Activated CD8-positive, alpha-beta memory T cell treated with anti-CD3 and anti-CD28 coated beads, Interleukin-2, amount 50 U/mL, for 24 hours (primary cell): ENCODE measurements around the gene CDX1.

Source experiments
- DNase-seq: peaks from one replicate; pipeline ENCODE4 v3.0.0-alpha.2; 2020; ENCODE audit errors: extremely low read depth

CDX1 gene

GRCh38 chr5:150183436-150183835, 16.9 kb downstream of the CDX1 start:
- DNase-seq: no peak

GRCh38 chr5:150184006-150184405, 17.4 kb downstream of the CDX1 start:
- no peak for DNase-seq

- DNase-seq: no peak
Observed at GRCh38 chr5:150184990-150185912, 18.7 kb downstream of the CDX1 start.

- DNase-seq: no peak
Observed at GRCh38 chr5:150186137-150186536, 19.6 kb downstream of the CDX1 start.

GRCh38 chr5:150186897-150187296, 20.3 kb downstream of the CDX1 start:
- DNase-seq: no peak

- no peak for DNase-seq
Observed at GRCh38 chr5:150188146-150188842, 21.7 kb downstream of the CDX1 start.

GRCh38 chr5:150189326-150189725, 22.7 kb downstream of the CDX1 start:
- no peak for DNase-seq

GRCh38 chr5:150189728-150190502, 23.3 kb downstream of the CDX1 start, which contains the start of gene SLC6A7:
Gene SLC6A7, plus strand, starts transcription at chr5:150190062. Its CDS starts 266 bp downstream, at chr5:150190328.
- no peak for DNase-seq

- no peak for DNase-seq
Observed at GRCh38 chr5:150190503-150190979, 24.0 kb downstream of the CDX1 start.

GRCh38 chr5:150190987-150191386, 24.4 kb downstream of the CDX1 start:
- DNase-seq: no peak

GRCh38 chr5:150192462-150192861, 25.9 kb downstream of the CDX1 start:
- DNase-seq: no peak

GRCh38 chr5:150195736-150196485, 29.3 kb downstream of the CDX1 start:
- DNase-seq: no peak

- DNase-seq: no peak
Observed at GRCh38 chr5:150196514-150196913, 29.9 kb downstream of the CDX1 start.

- DNase-seq: no peak
Observed at GRCh38 chr5:150196986-150197385, 30.4 kb downstream of the CDX1 start.

- no peak for DNase-seq
Observed at GRCh38 chr5:150197476-150197875, 30.9 kb downstream of the CDX1 start.

- DNase-seq: no peak
Observed at GRCh38 chr5:150202501-150202900, 35.9 kb downstream of the CDX1 start.

- DNase-seq: no peak
Observed at GRCh38 chr5:150203832-150204589, 37.4 kb downstream of the CDX1 start.

- no peak for DNase-seq
Observed at GRCh38 chr5:150204590-150204960, 38.0 kb downstream of the CDX1 start.

- DNase-seq: no peak
Observed at GRCh38 chr5:150206098-150206778, 39.7 kb downstream of the CDX1 start.

- no peak for DNase-seq
Observed at GRCh38 chr5:150206779-150207115, 40.2 kb downstream of the CDX1 start.
